EH (cell line): ENCODE data around the gene PCDHA2.
A peak's percentile ranks its signal among the peaks of the same experiment; 100 is the strongest.
"Not testable (repeated sequence)": the region's sequence is repeated elsewhere in the genome, so short reads cannot be mapped to it uniquely, and the experiment has no call there.

Experiments
- DNase-seq: peaks from one replicate; pipeline ENCODE4 v3.0.0-alpha.2; 2015; ENCODE audit warnings: low read depth

PCDHA2 gene

DNA sequence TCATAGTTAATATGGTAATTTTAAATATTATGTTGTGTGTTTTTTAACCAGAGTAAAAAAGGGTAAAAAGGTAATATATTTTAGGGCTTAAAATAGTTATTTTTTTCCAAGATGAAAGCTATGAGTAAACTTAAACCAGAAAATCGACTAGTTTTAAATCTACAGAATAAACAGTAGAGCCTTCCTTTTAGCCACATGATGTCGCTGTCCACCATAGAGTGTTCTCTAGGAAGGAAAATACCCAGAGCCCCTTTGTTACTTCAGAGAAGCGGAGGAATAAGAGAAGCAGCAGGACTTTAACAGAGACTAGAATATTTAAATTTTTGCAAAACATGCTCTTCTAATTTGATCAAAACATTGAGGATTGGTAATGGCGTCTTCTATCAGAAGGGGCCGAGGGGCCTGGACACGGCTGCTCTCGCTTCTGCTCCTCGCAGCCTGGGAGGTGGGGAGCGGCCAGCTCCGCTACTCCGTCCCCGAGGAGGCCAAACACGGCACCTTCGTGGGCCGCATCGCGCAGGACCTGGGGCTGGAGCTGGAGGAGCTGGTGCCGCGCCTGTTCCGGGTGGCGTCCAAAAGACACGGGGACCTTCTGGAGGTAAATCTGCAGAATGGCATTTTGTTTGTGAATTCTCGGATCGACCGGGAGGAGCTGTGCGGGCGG, at the start of gene PCDHA2:
PCDHA2 (plus strand) TSS at position 258 of the 664 bp plus-strand sequence.
- DNase-seq = peak; percentile 11

DNA sequence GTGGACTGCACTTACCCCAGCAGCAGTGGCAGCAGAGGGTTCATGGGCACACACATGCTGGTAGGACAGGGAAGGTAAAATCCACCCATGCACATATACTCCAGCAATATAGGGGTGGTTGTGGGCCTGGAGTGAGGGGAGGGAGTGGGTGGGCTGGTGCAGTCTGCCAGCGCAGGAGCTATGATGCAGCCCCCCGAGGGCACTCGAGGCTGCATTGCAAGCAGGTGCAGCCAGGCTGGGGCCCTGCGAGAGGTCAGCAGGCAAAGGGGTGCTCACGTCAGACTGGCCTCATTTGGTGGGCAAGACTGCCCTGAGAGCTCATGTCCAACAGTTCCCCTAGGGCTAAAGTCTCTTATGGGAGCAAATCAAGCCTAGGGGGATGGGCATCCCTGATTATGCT, 41.1 kb upstream of the PCDHA2 start:
- DNase-seq = no peak

DNA sequence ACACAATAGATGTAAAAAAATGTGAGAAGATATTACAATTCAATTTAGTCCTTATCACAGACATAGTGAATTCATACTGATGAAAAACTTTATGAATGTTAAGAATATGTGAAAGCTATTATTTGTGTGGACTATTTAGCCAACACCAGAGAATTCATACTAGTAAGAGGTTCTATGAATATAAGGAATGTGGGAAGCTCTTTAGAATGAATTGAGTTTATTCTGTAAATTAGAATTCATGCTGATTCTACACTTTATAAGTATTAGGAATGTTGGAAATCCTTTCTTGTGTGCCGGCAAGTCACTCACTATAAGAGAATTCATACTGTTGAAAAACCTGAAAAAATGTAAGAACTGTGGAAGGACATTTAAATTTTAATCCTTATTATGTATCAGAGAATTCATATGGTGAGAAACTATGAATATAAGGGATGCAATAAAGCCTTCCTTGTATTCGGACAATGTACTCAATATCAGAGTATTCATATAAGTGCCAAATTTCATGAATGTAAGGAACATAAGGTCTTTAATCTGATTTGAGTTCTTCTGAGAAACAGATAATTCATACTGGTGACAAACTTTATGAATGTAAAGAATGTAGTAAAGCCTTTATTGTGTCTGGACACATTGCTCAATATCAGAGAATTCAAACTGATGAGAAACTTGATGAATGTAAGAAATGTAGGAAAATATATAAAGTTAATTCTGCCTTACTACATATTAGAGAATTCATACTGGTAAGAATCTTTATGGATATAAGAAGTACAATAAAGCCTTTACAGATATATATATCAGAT, 30.3 kb upstream of the PCDHA2 start:
- peak; percentile 0 for DNase-seq

DNA sequence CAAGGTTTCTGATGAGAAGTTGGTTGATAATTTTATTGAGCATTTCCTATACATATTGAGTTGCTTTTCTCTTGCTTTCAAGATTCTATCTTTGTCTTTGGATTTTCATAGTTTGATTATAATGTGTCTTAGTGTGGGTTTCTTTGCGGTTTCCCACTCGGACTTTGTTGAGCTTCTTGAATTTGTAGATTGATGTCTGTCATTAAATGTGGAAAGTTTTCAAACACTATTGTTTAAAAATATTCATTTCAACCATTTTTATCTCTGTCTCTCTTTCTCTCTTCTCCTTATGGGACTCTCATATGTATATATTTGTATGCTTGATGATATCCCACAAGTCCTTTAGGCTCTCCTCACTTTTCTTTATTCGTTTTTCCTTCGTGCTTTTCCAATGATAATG, 27.2 kb upstream of the PCDHA2 start:
- no peak for DNase-seq

DNA sequence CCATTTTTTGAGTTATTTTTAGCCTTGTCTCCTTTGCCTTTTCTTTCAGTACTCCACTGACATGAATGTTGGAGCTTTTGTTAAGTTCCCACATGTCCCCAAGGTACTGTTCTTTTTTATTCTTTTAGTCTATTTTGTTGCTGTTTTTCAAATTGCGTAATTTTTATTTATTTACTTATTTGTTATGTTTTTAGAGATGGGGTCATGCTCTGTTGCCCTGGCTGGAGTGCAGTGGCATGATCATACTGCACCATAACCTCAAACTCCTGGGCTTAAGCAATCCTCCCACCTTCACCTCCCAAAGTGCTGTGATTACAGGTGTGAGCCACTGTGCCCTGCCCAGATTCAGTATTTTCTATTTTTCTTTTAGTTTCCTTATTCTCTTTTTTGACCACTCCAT, 14.1 kb upstream of the PCDHA2 start:
- DNase-seq = no peak

DNA sequence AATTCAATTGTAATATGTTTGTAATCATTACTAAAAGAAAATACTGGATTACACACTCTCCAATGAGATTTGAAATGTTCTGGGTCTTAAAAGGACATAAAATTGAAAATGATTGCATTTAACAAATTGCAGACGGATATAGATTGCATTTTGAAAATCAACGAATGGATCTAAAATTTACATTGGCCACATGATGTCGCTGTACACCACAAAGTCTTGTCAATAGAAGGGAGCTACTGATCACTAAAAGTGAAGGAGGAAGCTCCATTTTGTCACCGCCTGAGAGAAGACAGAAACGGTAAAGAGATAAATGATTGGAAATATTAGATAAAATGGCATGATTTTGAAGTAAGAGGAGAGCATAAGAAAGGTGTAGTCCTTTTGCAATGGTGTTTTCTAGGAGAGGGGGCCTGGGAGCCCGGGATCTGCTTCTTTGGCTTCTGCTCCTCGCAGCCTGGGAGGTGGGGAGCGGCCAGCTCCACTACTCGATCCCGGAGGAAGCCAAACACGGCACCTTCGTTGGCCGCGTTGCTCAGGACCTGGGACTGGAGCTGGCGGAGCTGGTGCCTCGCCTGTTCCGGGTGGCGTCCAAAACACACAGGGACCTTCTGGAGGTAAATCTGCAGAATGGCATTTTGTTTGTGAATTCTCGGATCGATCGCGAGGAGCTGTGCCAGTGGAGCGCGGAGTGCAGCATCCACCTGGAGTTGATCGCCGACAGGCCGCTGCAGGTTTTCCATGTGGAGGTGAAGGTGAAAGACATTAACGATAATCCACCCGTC, 8.6 kb upstream of the PCDHA2 start, which contains the start of gene PCDHA1:
PCDHA1 (plus strand) TSS at position 236 of the 782 bp plus-strand sequence.
- DNase-seq = no peak

DNA sequence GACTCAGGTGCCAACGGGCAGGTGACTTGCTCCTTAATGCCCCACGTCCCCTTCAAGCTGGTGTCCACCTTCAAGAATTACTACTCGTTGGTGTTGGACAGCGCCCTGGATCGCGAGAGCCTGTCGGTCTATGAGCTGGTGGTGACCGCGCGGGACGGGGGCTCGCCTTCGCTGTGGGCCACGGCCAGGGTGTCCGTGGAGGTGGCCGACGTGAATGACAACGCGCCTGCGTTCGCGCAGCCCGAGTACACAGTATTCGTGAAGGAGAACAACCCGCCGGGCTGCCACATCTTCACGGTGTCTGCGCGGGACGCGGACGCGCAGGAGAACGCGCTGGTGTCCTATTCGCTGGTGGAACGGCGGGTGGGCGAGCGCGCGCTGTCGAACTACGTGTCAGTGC, 7.2 kb upstream of the PCDHA2 start:
- not testable (repeated sequence) for DNase-seq

DNA sequence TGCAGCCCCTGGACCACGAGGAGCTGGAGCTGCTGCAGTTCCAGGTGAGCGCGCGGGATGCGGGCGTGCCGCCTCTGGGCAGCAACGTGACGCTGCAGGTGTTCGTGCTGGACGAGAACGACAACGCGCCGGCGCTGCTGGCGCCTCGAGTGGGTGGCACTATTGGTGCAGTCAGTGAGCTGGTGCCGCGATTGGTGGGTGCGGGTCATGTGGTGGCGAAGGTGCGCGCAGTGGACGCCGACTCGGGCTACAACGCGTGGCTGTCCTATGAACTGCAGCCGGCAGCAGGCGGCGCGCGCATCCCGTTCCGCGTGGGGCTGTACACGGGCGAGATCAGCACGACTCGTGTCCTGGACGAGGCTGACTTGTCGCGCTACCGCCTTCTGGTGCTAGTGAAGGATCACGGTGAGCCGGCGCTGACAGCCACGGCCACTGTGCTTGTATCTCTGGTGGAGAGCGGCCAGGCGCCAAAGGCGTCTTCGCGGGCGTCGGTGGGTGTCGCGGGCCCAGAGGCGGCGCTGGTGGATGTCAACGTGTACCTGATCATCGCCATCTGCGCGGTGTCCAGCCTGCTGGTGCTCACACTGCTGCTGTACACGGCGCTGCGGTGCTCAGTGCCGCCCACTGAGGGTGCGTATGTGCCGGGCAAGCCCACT, 6.7 kb upstream of the PCDHA2 start:
- not testable (repeated sequence) for DNase-seq

DNA sequence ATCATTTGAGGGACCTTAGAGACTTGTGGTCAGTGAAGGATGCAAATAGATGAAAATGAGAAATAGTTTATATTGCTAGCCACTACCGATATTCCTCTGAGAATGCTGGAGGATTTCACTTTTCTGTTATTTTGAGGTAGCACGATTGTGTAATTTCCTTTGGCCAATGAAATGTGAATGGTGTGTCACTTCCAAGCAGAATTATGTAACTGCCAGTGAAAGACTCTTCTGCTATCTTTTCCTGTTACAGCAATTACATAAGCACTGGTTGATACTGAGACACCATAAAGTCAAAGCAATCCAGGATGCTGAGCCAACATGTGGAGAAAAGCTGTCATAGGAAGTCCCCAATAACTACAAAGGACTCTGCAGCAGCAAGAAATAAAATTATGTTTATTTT, 3.6 kb upstream of the PCDHA2 start:
- no peak for DNase-seq

DNA sequence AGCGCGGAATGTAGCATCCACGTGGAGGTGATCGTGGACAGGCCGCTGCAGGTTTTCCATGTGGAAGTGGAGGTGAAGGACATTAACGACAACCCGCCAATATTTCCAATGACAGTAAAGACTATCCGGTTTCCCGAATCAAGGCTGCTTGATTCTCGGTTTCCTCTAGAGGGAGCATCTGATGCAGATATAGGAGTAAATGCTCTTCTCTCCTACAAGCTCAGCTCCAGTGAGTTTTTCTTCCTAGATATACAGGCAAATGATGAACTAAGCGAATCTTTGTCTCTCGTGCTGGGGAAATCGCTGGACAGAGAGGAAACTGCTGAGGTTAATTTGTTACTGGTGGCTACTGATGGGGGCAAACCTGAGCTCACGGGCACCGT, 598 bp downstream of the PCDHA2 start:
- DNase-seq = peak; percentile 4

DNA sequence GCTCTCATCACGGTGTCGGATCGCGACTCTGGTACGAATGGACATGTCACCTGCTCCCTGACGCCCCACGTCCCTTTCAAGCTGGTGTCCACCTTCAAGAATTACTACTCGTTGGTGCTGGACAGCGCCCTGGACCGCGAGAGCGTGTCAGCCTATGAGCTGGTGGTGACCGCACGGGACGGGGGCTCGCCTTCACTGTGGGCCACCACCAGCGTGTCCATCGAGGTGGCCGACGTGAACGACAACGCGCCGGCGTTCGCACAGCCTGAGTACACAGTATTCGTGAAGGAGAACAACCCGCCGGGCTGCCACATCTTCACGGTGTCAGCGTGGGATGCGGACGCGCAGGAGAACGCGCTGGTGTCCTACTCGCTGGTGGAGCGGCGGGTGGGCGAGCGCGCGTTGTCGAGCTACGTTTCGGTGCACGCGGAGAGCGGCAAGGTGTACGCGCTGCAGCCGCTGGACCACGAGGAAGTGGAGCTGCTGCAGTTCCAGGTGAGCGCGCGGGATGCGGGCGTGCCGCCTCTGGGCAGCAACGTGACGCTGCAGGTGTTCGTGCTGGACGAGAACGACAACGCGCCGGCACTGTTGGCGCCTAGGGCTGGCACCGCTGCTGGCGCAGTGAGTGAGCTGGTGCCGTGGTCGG, 1.5 kb downstream of the PCDHA2 start:
- DNase-seq = not testable (repeated sequence)

DNA sequence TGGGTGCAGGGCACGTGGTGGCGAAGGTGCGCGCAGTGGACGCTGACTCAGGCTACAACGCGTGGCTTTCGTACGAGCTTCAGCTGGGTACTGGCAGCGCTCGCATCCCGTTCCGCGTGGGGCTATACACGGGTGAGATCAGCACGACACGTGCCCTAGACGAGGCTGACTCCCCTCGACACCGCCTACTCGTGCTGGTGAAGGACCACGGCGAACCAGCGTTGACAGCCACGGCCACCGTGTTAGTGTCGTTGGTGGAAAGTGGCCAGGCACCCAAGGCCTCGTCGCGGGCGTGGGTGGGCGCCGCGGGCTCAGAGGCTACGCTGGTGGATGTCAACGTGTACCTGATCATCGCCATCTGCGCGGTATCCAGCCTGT, 2.1 kb downstream of the PCDHA2 start:
- DNase-seq = no peak

DNA sequence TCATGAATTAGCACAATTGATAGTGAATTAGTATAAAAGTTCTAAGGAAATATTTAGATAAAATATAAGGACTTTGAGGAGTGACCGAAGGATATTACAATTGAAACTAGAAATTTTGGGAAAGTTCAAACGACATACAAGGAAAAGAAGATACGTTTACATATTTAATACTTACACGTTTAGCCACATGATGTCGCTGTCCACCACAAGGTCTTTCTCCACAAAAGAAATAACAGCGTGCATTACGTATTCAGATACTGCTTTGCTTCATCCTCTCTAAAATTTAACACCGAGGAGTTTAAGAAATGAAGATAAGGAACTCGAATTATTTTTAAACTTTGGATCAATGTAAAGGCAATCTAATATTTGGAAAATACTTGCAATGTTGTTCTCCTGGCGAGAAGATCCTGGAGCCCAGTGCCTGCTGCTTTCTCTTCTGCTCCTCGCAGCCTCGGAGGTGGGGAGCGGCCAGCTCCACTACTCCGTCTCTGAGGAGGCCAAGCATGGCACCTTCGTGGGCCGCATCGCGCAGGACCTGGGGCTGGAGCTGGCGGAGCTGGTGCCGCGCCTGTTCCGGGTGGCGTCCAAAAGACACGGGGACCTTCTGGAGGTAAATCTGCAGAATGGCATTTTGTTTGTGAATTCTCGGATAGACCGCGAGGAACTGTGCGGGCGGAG, 6.3 kb downstream of the PCDHA2 start, which contains the start of gene PCDHA3:
PCDHA3 (plus strand) TSS at position 242 of the 678 bp plus-strand sequence.
- no peak for DNase-seq

DNA sequence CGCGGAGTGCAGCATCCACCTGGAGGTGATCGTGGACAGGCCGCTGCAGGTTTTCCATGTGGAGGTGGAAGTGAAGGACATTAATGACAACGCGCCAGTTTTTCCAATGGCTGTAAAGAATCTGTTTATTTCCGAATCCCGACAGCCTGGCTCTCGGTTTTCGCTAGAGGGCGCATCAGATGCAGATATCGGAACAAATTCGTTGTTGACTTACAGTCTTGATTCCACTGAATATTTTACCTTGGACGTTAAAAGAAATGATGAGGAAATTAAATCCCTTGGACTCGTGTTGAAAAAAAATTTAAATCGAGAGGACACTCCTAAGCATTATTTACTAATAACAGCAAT, 6.8 kb downstream of the PCDHA2 start:
- DNase-seq = no peak

DNA sequence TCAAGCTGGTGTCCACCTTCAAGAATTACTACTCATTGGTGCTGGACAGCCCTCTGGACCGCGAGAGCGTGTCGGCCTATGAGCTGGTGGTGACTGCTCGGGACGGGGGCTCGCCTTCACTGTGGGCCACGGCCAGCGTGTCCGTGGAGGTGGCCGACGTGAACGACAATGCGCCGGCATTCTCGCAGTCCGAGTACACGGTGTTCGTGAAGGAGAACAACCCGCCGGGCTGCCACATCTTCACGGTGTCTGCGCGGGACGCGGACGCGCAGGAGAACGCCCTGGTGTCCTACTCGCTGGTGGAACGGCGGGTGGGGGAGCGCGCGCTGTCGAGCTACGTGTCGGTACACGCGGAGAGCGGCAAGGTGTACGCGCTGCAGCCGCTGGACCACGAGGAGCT, 7.7 kb downstream of the PCDHA2 start:
- not testable (repeated sequence) for DNase-seq

DNA sequence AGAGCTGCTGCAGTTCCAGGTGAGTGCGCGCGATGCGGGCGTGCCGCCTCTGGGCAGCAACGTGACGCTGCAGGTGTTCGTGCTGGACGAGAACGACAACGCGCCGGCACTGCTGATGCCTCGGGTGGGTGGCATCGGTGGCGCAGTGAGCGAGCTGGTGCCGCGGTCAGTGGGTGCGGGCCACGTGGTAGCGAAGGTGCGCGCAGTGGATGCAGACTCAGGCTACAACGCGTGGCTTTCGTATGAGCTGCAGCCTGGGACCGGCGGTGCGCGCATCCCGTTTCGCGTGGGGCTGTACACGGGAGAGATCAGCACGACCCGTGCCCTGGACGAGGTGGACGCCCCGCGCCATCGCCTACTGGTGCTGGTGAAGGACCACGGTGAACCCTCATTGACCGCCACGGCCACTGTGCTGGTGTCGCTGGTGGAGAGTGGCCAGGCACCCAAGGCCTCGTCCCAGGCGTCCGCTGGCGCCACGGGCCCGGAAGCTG, 8.2 kb downstream of the PCDHA2 start:
- no peak for DNase-seq

DNA sequence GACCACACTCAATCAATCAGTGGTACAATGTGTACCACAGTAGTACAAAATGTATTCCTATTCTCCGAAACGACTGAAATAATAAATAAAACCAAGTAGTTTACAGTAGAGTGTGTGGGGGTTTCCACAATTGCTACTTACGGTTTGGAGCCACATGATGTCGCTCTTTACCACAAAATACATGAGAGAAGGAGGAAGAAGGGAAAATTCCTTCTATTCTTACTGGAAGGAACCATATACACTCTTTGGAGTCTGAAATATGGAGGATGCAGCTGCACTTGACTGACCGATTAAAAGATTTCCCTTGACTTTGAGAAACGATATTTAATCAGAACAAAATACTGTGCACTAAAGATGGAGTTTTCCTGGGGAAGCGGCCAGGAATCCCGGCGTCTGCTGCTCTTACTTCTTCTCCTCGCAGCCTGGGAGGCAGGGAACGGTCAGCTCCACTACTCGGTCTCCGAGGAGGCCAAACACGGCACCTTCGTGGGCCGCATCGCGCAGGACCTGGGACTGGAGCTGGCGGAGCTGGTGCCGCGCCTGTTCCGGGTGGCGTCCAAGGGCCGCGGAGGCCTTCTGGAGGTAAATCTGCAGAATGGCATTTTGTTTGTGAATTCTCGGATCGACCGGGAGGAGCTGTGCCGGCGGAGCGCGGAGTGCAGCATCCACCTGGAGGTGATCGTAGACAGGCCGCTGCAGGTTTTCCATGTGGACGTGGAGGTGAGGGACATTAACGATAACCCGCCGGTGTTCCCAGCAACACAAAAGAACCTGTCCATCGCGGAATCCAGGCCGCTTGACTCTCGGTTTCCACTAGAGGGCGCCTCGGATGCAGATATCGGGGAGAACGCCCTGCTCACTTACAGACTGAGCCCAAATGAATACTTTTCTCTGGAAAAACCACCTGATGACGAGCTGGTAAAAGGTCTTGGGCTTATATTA, 12.5 kb downstream of the PCDHA2 start, which contains the start of gene PCDHA4:
PCDHA4 (plus strand) TSS at position 235 of the 942 bp plus-strand sequence.
- DNase-seq = no peak

DNA sequence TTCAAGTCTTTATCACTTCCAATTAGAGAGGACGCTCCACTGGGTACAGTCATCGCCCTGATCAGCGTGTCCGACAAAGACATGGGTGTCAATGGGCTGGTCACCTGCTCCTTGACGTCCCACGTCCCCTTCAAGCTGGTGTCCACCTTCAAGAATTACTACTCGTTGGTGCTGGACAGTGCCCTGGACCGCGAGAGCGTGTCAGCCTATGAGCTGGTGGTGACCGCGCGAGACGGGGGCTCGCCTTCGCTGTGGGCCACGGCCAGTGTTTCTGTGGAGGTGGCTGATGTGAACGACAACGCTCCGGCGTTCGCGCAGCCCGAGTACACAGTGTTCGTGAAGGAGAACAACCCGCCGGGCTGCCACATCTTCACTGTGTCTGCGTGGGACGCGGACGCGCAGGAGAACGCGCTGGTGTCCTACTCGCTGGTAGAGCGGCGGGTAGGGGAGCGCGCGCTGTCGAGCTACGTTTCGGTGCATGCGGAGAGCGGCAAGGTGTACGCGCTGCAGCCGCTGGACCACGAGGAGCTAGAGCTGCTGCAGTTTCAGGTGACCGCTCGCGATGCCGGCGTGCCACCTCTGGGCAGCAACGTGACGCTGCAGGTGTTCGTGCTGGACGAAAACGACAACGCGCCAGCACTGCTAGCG, 13.7 kb downstream of the PCDHA2 start:
- not testable (repeated sequence) for DNase-seq

DNA sequence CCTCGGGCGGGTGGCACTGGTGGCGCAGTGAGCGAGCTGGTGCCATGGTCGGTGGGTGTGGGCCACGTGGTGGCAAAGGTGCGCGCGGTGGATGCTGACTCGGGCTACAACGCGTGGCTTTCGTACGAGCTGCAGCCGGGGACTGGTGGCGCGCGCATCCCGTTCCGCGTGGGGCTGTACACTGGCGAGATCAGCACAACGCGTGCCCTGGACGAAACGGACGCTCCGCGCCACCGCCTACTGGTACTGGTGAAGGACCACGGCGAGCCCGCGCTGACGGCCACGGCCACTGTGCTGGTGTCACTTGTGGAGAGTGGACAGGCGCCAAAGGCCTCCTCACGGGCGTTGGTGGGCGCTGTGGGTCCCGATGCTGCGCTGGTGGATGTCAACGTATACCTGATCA, 14.2 kb downstream of the PCDHA2 start:
- no peak for DNase-seq
